PFSK-1 (cell line): Measurements from ENCODE around the gene PACSIN1.

Source experiments
- FOXP2 ChIP-seq: optimal IDR thresholded peaks from 2 replicates; pipeline ENCODE3; 2011; ENCODE audit warnings: borderline replicate concordance, control low read depth, inconsistent platforms; ENCODE audit not compliant: insufficient read depth; ENCODE audit errors: extremely low read length, extremely low read depth
- POLR2AphosphoS5 ChIP-seq: IDR thresholded peaks from 2 replicates; pipeline ENCODE4 v1.6.1; 2012; ENCODE audit warnings: low read depth, mild to moderate bottlenecking, control low read depth, low read length, moderate library complexity
- REST ChIP-seq, 2 experiments: IDR thresholded peaks; 2 replicates each; pipeline versions ENCODE4 v1.6.1 to v1.8.0; 2011 to 2012; ENCODE audit warnings: low read depth in 2 of 2, low read length in 2 of 2, control low read depth in 1 of 2, inconsistent platforms in 1 of 2, mild to moderate bottlenecking in 1 of 2, moderate library complexity in 1 of 2; ENCODE audit not compliant: insufficient read depth in 1 of 2
- SIN3A ChIP-seq: IDR thresholded peaks from 2 replicates; pipeline ENCODE4 v1.6.1; 2012; ENCODE audit warnings: mild to moderate bottlenecking, low read length, moderate library complexity, borderline replicate concordance; ENCODE audit not compliant: insufficient read depth
- TAF1 ChIP-seq: IDR thresholded peaks from 2 replicates; pipeline ENCODE4 v1.6.1; 2012; ENCODE audit warnings: low read length, control low read depth, borderline replicate concordance; ENCODE audit not compliant: insufficient read depth

- TF ChIP-seq POLR2AphosphoS5 (no peak), REST (IDR thresholded peaks at IDR 0.05; ENCODE audit: insufficient read depth in 1 of 2, low read depth in 2 of 2, low read length in 2 of 2) (no peak), TAF1 (no peak), SIN3A (no peak), FOXP2 (no peak)
These were observed 4.9 kb upstream of the PACSIN1 start for GRCh38 chr6:34460796-34461507.
